Ectodermal cell (in vitro differentiated cells): Measurements from ENCODE around the gene P2RY8. TPM values are rescaled to one million over a fixed set of nuclear protein-coding genes. Genes with fewer than 3 reads are reported as not detected.
"Not testable (repeated sequence)": the region's sequence is repeated elsewhere in the genome, so short reads cannot be mapped to it uniquely, and the experiment has no call there.

Source experiments
- H3K27ac ChIP-seq: 2 replicates; pipeline ENCODE4 v1.7.0; 2013; ENCODE audit warnings: mild to moderate bottlenecking, low read depth, low read length; ENCODE audit not compliant: insufficient read depth, poor library complexity, severe bottlenecking
- H3K27me3 ChIP-seq: 2 replicates; pipeline ENCODE4 v1.7.0; 2013; ENCODE audit warnings: mild to moderate bottlenecking, low read length; ENCODE audit not compliant: insufficient read depth, control insufficient read depth, poor library complexity, severe bottlenecking
- H3K36me3 ChIP-seq: one replicate; pipeline ENCODE4 v1.7.0; 2013; ENCODE audit warnings: low read length; ENCODE audit not compliant: control insufficient read depth, insufficient read depth
- H3K4me1 ChIP-seq: one replicate; pipeline ENCODE4 v1.7.0; 2013; ENCODE audit warnings: low read length; ENCODE audit not compliant: control insufficient read depth, insufficient read depth
- H3K4me3 ChIP-seq: 2 replicates; pipeline ENCODE4 v1.7.0; 2013; ENCODE audit warnings: low read depth, low read length, control low read depth; ENCODE audit not compliant: insufficient read depth
- H3K9me3 ChIP-seq: 2 replicates; pipeline ENCODE4 v1.7.0; 2013; ENCODE audit warnings: mild to moderate bottlenecking, low read length, moderate library complexity; ENCODE audit not compliant: control insufficient read depth
- WGBS, 2 experiments: methylation state at CpG; one replicate each; pipeline ENCODE4 v1.1.7; 2013; ENCODE audit warnings: missing lambda C conversion rate in 2 of 2; 5-methylcytosine and 5-hydroxymethylcytosine counted together
- polyA plus RNA-seq, 4 experiments: library from polyadenylated mRNA; stranded (reverse); fragments of 50-300 nt; gene quantifications; one replicate each; pipeline ENCODE4 v1.2.3, GENCODE V29; 2013

Gene P2RY8, protein sequence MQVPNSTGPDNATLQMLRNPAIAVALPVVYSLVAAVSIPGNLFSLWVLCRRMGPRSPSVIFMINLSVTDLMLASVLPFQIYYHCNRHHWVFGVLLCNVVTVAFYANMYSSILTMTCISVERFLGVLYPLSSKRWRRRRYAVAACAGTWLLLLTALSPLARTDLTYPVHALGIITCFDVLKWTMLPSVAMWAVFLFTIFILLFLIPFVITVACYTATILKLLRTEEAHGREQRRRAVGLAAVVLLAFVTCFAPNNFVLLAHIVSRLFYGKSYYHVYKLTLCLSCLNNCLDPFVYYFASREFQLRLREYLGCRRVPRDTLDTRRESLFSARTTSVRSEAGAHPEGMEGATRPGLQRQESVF
- 0.35 TPM for polyA plus RNA-seq (2013, experiment 1 of 4)
- polyA plus RNA-seq (2013, experiment 2 of 4): 0.37 TPM
- polyA plus RNA-seq (2013, experiment 3 of 4): 0.16 TPM
- polyA plus RNA-seq (2013, experiment 4 of 4): 0.57 TPM

DNA sequence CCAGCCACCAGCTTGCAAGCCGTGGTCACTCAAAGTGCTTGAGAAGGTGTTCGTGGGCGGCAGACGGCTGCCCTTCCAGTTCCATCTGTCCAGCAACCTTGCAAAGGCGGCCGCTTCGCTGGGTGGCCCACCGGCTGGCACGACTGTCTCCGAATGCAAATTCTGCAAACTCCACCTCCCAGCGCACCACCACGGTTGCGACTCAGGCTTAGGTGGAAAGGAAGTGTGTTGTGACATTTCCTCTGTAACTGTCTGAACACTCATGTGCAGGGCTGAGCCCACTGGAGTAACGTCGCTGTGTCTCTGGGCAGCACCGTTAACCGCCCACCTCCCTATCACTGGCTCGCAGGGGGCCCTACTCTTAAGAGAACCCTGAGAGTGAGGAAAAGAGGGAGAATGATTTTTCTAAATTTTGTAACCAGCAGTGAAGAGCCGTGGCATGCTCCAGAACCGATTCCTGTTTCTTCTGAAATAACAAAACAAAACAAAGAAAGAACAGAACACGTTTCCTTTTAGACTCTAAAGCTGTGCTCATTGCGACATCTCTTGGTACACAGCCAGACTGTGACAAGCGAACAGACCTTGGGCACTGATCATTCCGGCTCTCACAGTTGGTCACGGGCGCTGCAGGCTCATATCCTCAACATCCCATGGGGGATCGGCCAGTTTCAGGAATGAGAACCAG, at the start of gene P2RY8:
P2RY8 (minus strand) TSS at position 155 of the 685 bp plus-strand sequence. CDS start 70,627 bp downstream, outside the sequence.
- H3K36me3 ChIP-seq: no peaks in the 10 kb centered on the region

DNA sequence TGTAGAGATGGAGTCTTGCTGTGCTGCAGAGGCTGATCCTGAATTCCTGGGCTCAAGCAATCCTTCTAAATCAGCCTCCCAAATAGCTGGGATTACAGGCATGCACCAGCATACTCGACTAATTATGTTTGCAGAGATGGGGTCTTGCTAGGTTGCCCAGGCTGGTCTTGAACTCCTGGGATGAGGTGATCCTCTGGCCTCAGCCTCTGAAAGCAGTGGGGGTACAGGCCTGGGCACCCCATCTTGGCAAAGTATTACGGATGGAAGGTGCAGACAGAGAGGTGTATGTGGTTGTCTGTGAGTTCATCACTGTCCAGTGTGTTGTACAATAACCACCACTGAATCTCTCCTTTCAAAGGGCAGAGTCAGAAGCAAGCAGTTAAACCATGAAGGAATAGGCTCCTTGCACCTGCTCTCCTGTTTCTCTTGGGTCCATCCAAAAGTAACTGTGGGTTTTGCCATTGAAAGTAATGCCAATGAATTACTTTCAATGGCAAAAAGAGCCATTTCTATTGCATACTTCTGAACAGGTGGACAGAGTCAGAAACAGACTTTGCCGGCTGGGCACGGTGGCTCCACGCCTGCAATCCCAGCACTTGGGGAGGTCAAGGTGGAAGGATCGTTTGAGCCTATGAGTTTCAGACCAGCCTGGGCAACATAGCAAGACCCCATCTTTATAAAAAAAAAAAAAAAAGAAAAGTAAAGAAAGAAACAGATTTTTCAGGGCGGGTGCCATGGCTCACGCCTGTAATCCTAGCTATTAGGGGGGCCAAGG, 47.4 kb upstream of the P2RY8 start:
- Histone ChIP-seq H3K27me3 (no peaks in the 10 kb centered on the region), H3K4me3 (no peak overlapping the region), H3K36me3 (no peaks in the 10 kb centered on the region), H3K27ac (no peak overlapping the region), H3K4me1 (no peaks in the 10 kb centered on the region), H3K9me3 (no peaks in the 10 kb centered on the region)
- 89 to 91% methylated on average over 8 of the region's 8 CpGs for WGBS, 2 experiments

More for the DNA sequence above, at the start of gene P2RY8:
- H3K27me3 ChIP-seq: no peaks in the 10 kb centered on the region
- WGBS, 2 experiments: 91 to 94% methylated on average over 27 of the region's 27 CpGs
- no peaks in the 10 kb centered on the region for H3K4me1 ChIP-seq
- H3K9me3 ChIP-seq: no peaks in the 10 kb centered on the region
- H3K4me3 ChIP-seq: no peak within 1 kb of the TSS
- no peak within 1 kb of the TSS for H3K27ac ChIP-seq

DNA sequence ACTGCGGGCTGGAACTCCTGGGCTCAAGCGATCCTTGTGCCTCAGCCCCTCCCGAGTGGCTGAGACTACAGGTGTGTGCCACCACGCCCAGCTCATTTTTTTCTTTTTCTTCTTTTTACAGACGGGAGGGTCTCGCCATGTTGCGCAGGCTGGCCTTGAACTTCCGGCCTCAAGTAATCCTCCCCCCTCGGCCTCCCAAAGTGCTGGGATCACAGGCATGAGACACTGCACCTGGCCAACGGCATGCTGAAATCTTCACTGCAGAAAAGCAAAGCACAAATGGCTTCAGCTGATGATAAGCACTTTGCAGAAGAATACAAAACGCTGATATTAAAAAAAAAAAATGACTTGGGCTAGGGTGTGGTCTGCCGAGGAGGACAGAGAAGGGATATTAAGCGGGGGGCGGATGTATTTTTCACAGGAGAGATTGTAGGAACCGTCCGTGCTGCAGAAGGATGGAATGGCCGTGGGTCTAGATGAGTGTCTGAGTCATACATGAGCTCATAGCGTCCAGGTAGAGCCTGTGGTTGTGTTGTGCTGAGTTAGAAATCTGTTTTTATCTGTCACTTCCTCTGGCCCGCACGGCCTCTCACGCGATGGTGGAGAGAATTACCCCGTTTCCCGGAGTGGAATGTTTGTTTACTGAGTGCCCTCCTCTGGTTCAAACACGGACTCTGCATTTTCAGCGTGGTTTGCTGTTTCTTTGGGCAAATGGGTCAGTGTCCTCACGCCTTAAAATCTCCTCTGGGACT, 45.9 kb upstream of the P2RY8 start:
- Histone ChIP-seq H3K9me3 (no peaks in the 10 kb centered on the region), H3K4me3 (no peak overlapping the region), H3K27me3 (no peaks in the 10 kb centered on the region), H3K36me3 (no peaks in the 10 kb centered on the region), H3K27ac (no peak overlapping the region), H3K4me1 (no peaks in the 10 kb centered on the region)
- WGBS, 2 experiments: 58 to 60% methylated on average over 26 to 27 of the region's 27 CpGs

DNA sequence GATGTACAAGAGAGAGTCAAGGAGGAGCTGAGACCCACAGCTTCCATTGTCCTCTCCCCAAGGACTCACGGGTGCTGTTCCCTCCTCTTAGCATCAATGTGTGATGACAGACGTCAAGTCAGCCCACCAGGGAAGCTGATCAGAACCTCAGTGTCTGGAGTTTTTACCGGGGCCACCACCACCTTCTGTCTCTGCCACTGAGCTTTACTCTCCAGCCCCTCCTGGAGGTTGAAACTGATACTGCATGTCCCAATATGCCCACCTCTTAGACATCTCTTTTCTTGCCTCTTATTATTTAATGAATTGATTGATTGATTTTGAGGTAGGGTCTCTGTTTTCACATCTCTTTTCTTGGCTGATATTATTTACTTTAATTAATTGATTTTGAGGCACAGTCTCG, 44.1 kb upstream of the P2RY8 start:
- 50 to 54% methylated on average over 3 of the region's 4 CpGs for WGBS, 2 experiments
- H3K27me3 ChIP-seq: no peaks in the 10 kb centered on the region

DNA sequence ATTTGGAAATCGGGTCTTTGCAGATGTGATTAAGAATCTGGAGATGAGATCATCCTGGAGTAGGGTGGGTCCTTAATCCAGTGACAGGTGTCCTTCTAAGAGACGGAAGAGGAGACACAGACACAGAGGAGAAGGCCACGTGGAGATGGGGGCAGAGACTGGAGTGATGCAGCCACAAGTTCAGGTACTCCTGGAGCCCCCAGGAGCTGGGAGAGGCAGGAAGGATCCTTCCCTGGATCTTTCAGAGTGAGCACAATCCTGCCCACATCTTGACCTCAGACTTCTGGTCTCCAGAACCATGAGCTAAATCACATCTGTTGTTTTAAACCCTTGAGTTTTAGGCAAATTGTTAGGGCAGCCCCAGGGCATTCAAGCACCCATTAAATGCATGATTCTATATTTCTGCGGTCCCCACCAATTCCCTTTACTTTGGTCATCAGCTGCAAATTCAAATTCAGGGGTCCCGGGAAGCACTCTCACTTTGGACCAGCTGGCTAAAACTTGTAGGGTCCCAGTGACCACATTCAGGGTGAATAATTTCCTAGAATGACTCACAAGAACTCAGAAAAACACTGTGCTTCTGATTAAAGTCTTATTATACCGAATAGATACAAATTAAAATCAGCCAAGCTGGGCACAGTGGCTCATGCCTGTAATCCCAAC, 41.7 kb upstream of the P2RY8 start:
- Histone ChIP-seq H3K27ac (no peak overlapping the region), H3K9me3 (no peaks in the 10 kb centered on the region), H3K4me1 (no peaks in the 10 kb centered on the region), H3K27me3 (no peaks in the 10 kb centered on the region), H3K4me3 (no peak overlapping the region), H3K36me3 (no peaks in the 10 kb centered on the region)
- WGBS, 2 experiments: 72 to 73% methylated on average over 6 of the region's 6 CpGs

More for the DNA sequence above, 44.1 kb upstream of the P2RY8 start:
- Histone ChIP-seq H3K27ac (no peak overlapping the region), H3K4me1 (no peaks in the 10 kb centered on the region), H3K9me3 (no peaks in the 10 kb centered on the region), H3K4me3 (no peak overlapping the region), H3K36me3 (no peaks in the 10 kb centered on the region)

DNA sequence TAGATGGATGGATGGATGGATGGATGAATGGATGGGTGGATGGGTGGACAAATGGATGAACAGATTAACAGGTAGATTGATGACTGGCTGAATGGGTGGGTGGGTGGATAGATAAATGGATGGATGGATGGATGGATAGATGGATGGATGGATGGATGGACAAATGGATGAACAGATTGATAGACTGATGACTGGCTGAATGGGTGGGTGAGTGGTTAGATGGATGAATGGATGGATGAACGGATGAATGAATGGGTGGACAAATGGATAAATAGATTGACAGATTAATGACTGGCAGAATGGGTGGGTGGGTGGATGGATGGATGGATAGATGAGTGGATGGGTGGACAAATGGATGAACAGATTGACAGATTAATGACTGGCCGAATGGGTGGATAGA, 40.9 kb upstream of the P2RY8 start:
- Histone ChIP-seq H3K27me3 (no peaks in the 10 kb centered on the region), H3K4me1 (no peaks in the 10 kb centered on the region), H3K27ac (no peak overlapping the region), H3K4me3 (no peak overlapping the region), H3K36me3 (no peaks in the 10 kb centered on the region), H3K9me3 (no peaks in the 10 kb centered on the region)
- WGBS, 2 experiments: 59% methylated on average over 2 of the region's 2 CpGs

DNA sequence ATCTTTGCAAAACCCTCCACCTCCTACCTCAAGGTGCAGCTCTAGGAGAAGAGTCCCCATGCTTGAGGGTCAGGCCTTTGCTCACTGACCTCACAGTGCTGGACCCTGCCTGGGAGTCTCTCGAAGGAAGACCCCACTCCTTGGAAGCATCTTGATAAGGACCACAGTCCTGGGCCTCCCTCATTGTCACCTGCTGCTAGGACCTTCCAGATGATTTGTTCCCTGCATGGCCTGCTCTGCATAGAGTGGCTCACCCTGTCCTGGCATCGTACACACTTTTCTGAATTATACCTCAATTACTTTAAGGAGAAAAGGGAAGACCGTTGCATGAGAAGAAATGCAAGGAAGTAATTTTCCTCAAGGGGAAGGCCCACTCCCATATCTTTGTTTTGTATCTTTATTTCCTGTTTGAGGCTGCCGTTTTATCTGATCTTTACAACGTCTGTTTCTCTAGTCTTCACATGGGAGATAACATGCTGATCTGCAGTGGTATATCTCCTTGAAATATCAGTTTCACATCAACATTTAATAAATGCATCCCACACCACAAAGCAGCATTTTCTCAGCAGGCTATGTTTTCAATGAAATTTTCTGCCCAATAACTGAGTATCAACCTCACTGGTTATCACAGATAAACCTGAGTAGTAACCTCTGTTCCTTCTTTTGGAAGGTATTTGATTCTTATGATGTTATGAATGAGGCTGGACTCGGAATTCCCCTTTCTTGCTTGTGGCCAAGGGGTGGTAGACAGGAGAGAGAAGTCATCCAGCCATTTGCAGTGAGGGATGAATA, 39.4 kb upstream of the P2RY8 start:
- no peaks in the 10 kb centered on the region for H3K36me3 ChIP-seq
- 82 to 87% methylated on average over 6 of the region's 6 CpGs for WGBS, 2 experiments
- H3K9me3 ChIP-seq: no peaks in the 10 kb centered on the region
- H3K4me1 ChIP-seq: no peaks in the 10 kb centered on the region
- no peak overlapping the region for H3K27ac ChIP-seq
- H3K27me3 ChIP-seq: no peaks in the 10 kb centered on the region
- H3K4me3 ChIP-seq: no peak overlapping the region

DNA sequence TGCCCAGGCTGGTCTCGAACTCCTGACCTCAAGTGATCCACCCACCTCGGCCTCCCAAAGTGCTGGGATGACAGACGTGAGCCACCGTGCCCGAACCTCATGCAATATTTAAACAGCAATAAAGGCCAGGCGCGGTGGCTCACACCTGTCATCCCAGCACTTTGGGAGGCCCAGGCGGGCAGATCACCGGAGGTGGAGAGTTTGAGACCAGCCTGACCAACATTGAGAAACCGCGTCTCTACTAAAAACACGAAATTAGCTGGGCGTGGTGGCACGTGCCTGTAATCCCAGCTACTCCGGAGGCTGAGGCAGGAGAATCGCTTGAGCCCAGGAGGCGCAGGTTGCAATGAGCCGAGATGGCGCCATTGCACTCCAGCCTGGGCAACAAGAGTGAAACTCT, 37.2 kb upstream of the P2RY8 start:
- H3K9me3 ChIP-seq, H3K4me3 ChIP-seq, H3K36me3 ChIP-seq, H3K4me1 ChIP-seq, H3K27ac ChIP-seq, H3K27me3 ChIP-seq: not testable (repeated sequence)
- 92 to 93% methylated on average over 19 of the region's 19 CpGs for WGBS, 2 experiments
